Gastroesophageal sphincter (tissue), 4 donors: ENCODE results near the gene DAZAP2. TPM values are rescaled to one million over a fixed set of nuclear protein-coding genes. Genes with fewer than 3 reads are reported as not detected.
A peak's percentile ranks its signal among the peaks of the same experiment; 100 is the strongest.

ENCODE experiments used
- ATAC-seq: fragments of 150-250 bp; one replicate; pipeline ENCODE4 v1.9.1; 2016; ENCODE audit warnings: mild to moderate bottlenecking, moderate library complexity
- H3K27ac ChIP-seq, 4 donors: fragments of 200-600 bp; sonication (generic) in 3 of 4; 1 replicate in 3 of 4; 2 replicates in 1 of 4; pipeline ENCODE4 v1.5.1; 2016 to 2019
- H3K27me3 ChIP-seq: fragments of 200-600 bp; sonication (generic); one replicate; pipeline ENCODE4 v1.5.1; 2019
- H3K36me3 ChIP-seq, 2 donors: fragments of 200-600 bp; sonication (generic); one replicate each; pipeline ENCODE4 v1.5.1; 2019; ENCODE audit warnings: control low read depth in 1 of 2
- H3K4me1 ChIP-seq, 3 donors: fragments of 200-600 bp; sonication (generic); 1 replicate in 2 of 3; 2 replicates in 1 of 3; pipeline ENCODE4 v1.5.1; 2016 to 2019; ENCODE audit warnings: control low read depth in 2 of 3
- H3K4me3 ChIP-seq, 2 donors: fragments of 200-600 bp; sonication (generic); one replicate each; pipeline ENCODE4 v1.5.1; 2019; ENCODE audit warnings: mild to moderate bottlenecking in 1 of 2, moderate library complexity in 1 of 2
- H3K9me3 ChIP-seq, 3 donors: fragments of 200-600 bp; sonication (generic); one replicate each; pipeline ENCODE4 v1.5.1; 2017 to 2019; ENCODE audit warnings: control low read depth in 2 of 3
- CTCF ChIP-seq, 4 experiments: fragments of 200-600 bp in 2 of 4; fragments of 450-650 bp in 2 of 4; sonication (generic) in 1 of 4; IDR thresholded peaks; one replicate each; pipeline ENCODE4 v1.5.1; 2017 to 2019; ENCODE audit warnings: antibody characterized with exemption in 4 of 4, mild to moderate bottlenecking in 2 of 4, moderate library complexity in 2 of 4
- EP300 ChIP-seq: sonication (generic); formaldehyde crosslinking; IDR thresholded peaks from one replicate; pipeline ENCODE4 v1.6.1; 2017; ENCODE audit warnings: antibody characterized with exemption, mild to moderate bottlenecking
- POLR2A ChIP-seq, 2 donors: fragments of 450-650 bp; IDR thresholded peaks; one replicate each; pipeline ENCODE4 v1.6.1; 2017; ENCODE audit warnings: antibody characterized with exemption in 2 of 2, mild to moderate bottlenecking in 2 of 2, moderate library complexity in 1 of 2
- POLR2AphosphoS5 ChIP-seq: sonication (generic); formaldehyde crosslinking; IDR thresholded peaks from one replicate; pipeline ENCODE4 v1.6.1; 2017; ENCODE audit warnings: antibody characterized with exemption
- WGBS, 2 donors: methylation state at CpG; one replicate each; pipeline ENCODE4 v1.1.5; 2018; ENCODE audit warnings: low coverage in 1 of 2; 5-methylcytosine and 5-hydroxymethylcytosine counted together
- total RNA-seq, 4 donors: library from RNA; depleted of rRNA; stranded (reverse); fragments of >200 nt; gene quantifications; one replicate each; pipeline ENCODE4 v1.1.0, GENCODE V29; 2016

DAZAP2 gene
- total RNA-seq, 4 donors from 2014 or later, result 261 to 337 (median 311) TPM

GRCh38 chr12:51227962-51228361 lies 10.7 kb upstream of the DAZAP2 start:
- Histone ChIP-seq H3K4me1 (no peaks in the 10 kb centered on the region), H3K27me3 (no peaks in the 10 kb centered on the region), H3K9me3 (no peaks in the 10 kb centered on the region), H3K36me3 (peaks cover 0 to 10% of the 10 kb centered on the region in 2 donors), H3K4me3 (no peak overlapping the region), H3K27ac (no peak overlapping the region)
- no peak for ATAC-seq
- 64 to 100% methylated on average over 1 of the region's 1 CpG for WGBS, 2 donors
- TF ChIP-seq POLR2AphosphoS5 (no peak), POLR2A (IDR thresholded peaks at IDR 0.05) (no peak), EP300 (no peak), CTCF (IDR thresholded peaks at IDR 0.05) (no peak)

DNA sequence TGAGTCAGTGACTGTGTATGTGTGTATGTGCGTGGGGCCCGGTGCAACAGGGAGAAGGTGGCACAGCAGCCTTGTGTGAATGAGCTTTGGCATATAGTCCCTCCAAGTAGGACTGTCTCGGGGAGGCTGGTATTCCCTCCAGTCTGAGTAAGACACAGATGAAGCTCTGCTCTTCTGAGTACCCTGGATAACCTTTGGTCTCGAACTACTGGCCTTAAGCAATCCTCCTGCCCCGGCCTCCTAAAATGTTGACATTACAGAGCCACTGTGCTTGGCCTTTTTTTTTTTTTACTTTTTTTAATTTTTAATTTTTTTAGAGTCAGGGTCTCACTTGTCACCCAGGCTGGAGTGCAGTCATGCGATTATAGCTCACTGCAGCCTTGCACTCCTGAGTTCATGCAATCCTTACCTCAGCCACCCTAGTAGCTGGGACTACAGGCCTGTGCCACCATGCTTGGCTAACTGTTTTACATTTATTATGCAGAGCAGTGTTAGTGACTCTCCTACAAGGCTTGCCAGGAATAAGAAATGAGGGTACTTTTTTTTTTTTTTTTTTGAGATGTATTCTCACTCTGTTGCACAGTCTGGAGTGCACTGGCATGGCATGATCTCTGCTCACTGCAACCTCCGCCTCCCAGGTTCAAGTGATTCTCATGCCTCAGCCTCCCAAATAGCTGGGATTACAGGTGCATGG lies 9.4 kb upstream of the DAZAP2 start:
- Histone ChIP-seq H3K4me1 (no peaks in the 10 kb centered on the region), H3K9me3 (no peaks in the 10 kb centered on the region), H3K36me3 (peaks cover 0 to 7% of the 10 kb centered on the region in 2 donors), H3K27ac (no peak overlapping the region), H3K4me3 (no peak overlapping the region), H3K27me3 (no peaks in the 10 kb centered on the region)
- no peak for TF ChIP-seq POLR2AphosphoS5
- no peak for TF ChIP-seq EP300
- TF ChIP-seq POLR2A (IDR thresholded peaks at IDR 0.05), result no peak
- no peak for TF ChIP-seq CTCF (IDR thresholded peaks at IDR 0.05)
- 91 to 94% methylated on average over 4 to 7 of the region's 7 CpGs for WGBS, 2 donors
- no peak for ATAC-seq

DNA sequence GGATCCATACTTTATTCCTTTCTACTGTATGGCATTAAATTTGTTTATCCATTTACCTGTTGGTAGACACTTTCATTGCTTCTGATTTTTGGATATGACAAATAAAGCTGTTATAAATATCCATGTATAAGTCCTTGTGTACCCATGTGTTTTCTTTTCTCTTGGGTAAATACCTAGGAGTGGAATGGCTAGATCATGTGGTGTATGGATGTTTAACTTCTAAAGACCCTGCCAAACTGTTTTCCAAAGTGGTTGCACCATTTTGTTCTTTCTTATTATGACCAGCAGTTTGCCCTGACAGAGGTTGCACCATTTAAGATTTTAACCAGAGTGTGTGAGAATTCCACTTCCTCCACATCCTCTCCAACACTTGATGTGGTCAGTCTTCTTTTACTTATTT lies 6.0 kb upstream of the DAZAP2 start:
- H3K27me3 ChIP-seq, result no peaks in the 10 kb centered on the region
- no peak for TF ChIP-seq CTCF (IDR thresholded peaks at IDR 0.05)
- TF ChIP-seq EP300, result no peak
- TF ChIP-seq POLR2A (IDR thresholded peaks at IDR 0.05), result no peak
- TF ChIP-seq POLR2AphosphoS5, result no peak
- no peaks in the 10 kb centered on the region for H3K36me3 ChIP-seq
- no peaks in the 10 kb centered on the region for H3K9me3 ChIP-seq
- no peak overlapping the region for H3K27ac ChIP-seq
- ATAC-seq, result no peak
- no peak overlapping the region for H3K4me3 ChIP-seq
- H3K4me1 ChIP-seq, result no peaks in the 10 kb centered on the region

- H3K9me3 ChIP-seq, result no peaks in the 10 kb centered on the region
- 56 to 57% methylated on average over 5 of the region's 5 CpGs for WGBS, 2 donors
- no peak for ATAC-seq
- TF ChIP-seq POLR2AphosphoS5, result no peak
- TF ChIP-seq EP300, result no peak
- TF ChIP-seq CTCF (IDR thresholded peaks at IDR 0.05), result no peak
- no peak for TF ChIP-seq POLR2A (IDR thresholded peaks at IDR 0.05)
- no peak overlapping the region for H3K27ac ChIP-seq
- no peak overlapping the region for H3K4me3 ChIP-seq
- no peaks in the 10 kb centered on the region for H3K36me3 ChIP-seq
- peaks cover 0 to 8% (median 0%) of the 10 kb centered on the region in 3 donors for H3K4me1 ChIP-seq
- no peaks in the 10 kb centered on the region for H3K27me3 ChIP-seq
These were observed 4.1 kb upstream of the DAZAP2 start for GRCh38 chr12:51234530-51234929.

DNA sequence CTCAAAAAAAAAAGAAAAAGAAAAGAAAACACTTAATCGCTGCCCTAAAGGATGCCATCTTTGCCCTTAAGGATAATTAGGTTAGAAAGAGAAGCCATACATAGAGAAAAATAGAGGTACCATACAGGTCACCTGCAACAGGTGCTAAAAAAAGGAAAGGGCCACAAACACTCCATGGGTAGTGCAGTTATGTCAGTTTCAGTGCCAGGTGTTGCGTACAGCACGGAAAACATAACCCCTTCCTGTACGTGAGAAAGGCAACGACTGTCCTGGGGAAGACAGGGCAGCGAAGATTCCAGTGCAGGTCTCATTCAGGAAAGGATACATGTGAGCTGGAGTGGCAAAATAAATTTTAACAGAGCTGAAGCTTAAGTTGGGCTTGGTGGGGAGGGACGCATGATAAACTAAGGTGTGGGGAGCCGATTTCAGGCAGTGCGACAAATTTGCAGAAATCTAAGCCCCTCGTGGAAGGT lies 553 bp upstream of the DAZAP2 start:
- Histone ChIP-seq H3K9me3 (no peaks in the 10 kb centered on the region), H3K27me3 (no peaks in the 10 kb centered on the region), H3K4me1 (peaks cover 3 to 41% (median 11%) of the 10 kb centered on the region in 3 donors), H3K36me3 (peaks cover 0 to 31% of the 10 kb centered on the region in 2 donors), H3K4me3 (peak overlapping the region; percentile 72 to 88), H3K27ac (peak overlapping the region in 3 of 4 donors; percentile 100)
- WGBS, 2 donors, result 8 to 9% methylated on average over 8 to 10 of the region's 10 CpGs
- ATAC-seq, result no peak
- TF ChIP-seq CTCF (IDR thresholded peaks at IDR 0.05) (no peak), POLR2AphosphoS5 (no peak), POLR2A (IDR thresholded peaks at IDR 0.05) (no peak), EP300 (no peak)
